ENCODE data around the gene HGS.

Gene HGS

DNA sequence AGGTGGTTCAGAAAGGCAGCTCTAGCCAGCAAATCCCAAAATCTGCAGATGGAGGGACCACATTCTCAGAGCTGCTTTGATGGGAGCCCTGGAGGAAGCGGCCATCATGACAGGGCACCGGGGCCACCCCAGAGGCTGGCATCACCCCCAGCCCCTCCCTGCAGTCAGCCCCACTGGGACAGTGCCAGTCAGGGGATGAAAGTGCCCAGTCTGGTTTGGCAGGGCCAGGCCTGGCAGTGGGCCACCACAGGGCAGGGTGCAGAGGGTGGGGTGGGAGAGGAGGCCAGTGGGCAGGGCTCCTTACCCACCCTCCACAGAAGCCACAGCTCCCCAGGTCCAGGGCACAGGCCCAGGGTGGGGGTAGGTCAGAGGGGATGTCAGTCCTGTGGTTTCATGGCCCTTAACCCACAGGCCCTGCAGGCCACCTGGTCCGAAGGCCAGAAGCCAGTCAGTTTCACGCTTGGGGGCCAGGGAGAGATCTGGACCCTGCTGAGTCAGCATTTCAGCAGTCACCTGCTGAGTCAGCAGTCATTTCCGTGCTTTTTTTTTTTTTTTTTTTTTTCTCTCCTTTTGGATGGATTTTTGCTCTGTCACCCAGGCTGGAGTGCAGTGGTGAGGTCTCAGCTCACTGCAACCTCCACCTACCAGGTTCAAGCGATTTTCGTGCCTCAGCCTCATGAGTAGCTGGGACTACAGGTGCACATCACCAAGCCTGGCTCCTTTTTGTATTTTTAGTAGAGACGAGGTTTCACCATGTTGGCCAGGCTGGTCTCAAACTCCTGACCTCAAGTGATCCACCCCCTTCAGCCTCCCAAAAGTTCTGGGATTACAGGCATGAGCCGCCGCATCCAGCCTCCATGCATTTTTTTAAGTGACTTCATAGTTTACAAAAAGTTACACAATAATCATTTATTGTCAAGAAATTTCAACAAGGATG is 38.6 kb downstream of the HGS start:
- H3K4me1 ChIP-seq (ENCODE audit: control insufficient read depth, low read length) = no peaks in the 10 kb centered on the region
- H3K36me3 ChIP-seq (ENCODE audit: control insufficient read depth, low read length) = peaks cover 13% of the 10 kb centered on the region; the same call in 1 of the 2 replicates
- H3F3A ChIP-seq (ENCODE audit: control insufficient read depth, insufficient read depth) = no peaks in the 10 kb centered on the region
- no peak overlapping the region for H3K4me2 ChIP-seq (ENCODE audit: low read length)
- H3K4me3 ChIP-seq (ENCODE audit: low read length) = no peak overlapping the region
- H3K27ac ChIP-seq (ENCODE audit: low read depth, low read length) = no peak overlapping the region
- peaks cover 7% of the 10 kb centered on the region; the same call in 1 of the 2 replicates for H3K27me3 ChIP-seq (ENCODE audit: control insufficient read depth, low read length)
- no peaks in the 10 kb centered on the region for H3K9me3 ChIP-seq (ENCODE audit: control insufficient read depth, insufficient read depth, low read length)
- H3K79me2 ChIP-seq (ENCODE audit: control insufficient read depth, low read length) = no peaks in the 10 kb centered on the region
- no peaks in the 10 kb centered on the region for H3K9me2 ChIP-seq (replicated peaks; ENCODE audit: control insufficient read depth, low read length)
- TF ChIP-seq, protein P1, sequence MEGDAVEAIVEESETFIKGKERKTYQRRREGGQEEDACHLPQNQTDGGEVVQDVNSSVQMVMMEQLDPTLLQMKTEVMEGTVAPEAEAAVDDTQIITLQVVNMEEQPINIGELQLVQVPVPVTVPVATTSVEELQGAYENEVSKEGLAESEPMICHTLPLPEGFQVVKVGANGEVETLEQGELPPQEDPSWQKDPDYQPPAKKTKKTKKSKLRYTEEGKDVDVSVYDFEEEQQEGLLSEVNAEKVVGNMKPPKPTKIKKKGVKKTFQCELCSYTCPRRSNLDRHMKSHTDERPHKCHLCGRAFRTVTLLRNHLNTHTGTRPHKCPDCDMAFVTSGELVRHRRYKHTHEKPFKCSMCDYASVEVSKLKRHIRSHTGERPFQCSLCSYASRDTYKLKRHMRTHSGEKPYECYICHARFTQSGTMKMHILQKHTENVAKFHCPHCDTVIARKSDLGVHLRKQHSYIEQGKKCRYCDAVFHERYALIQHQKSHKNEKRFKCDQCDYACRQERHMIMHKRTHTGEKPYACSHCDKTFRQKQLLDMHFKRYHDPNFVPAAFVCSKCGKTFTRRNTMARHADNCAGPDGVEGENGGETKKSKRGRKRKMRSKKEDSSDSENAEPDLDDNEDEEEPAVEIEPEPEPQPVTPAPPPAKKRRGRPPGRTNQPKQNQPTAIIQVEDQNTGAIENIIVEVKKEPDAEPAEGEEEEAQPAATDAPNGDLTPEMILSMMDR (IDR thresholded peaks at IDR 0.05; ENCODE audit: low read depth, low read length, poor library complexity, severe bottlenecking) = no peak
- no peak for TF ChIP-seq EZH2phosphoT487 (IDR thresholded peaks at IDR 0.05; ENCODE audit: borderline replicate concordance, low read length)
- H4K20me1 ChIP-seq (ENCODE audit: control insufficient read depth, insufficient read depth, low read depth, low read length) = no peaks in the 10 kb centered on the region

DNA sequence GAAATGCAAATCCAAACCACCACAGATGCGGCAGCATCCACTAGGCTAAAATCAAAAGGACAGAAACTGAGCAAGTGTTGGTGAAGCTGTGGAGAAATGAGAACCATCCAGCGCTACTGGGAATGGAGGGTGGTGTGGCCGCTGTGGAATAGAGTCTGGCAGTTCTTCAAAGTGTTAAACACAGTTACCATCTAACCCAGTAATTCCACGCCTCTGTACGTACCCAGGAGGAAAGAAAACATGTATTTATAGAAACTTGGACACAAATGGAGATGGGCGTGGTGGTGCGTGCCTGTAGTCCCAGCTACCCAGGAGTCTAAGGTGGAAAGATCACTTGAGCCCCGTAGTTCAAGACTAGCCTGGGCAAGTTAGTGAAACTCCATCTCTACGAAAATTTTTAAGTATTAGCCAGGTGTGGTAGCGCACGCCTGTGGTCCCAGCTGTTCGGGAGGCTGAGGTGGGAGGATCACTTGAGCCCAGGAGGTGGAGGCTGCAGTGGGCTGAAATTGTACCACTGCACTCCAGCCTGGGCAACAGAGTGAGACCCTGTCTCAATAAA is 39.9 kb downstream of the HGS start:
- Histone ChIP-seq H3K27me3 (ENCODE audit: control insufficient read depth, low read length) (peaks cover 7% of the 10 kb centered on the region; the same call in 1 of the 2 replicates), H3K9me3 (ENCODE audit: control insufficient read depth, insufficient read depth, low read length) (no peaks in the 10 kb centered on the region), H3K27ac (ENCODE audit: low read depth, low read length) (no peak overlapping the region), H3K9me2 (replicated peaks; ENCODE audit: control insufficient read depth, low read length) (no peaks in the 10 kb centered on the region), H4K20me1 (ENCODE audit: control insufficient read depth, insufficient read depth, low read depth, low read length) (no peaks in the 10 kb centered on the region), H3K79me2 (ENCODE audit: control insufficient read depth, low read length) (no peaks in the 10 kb centered on the region), H3K4me1 (ENCODE audit: control insufficient read depth, low read length) (no peaks in the 10 kb centered on the region), H3K4me2 (ENCODE audit: low read length) (no peak overlapping the region), H3K36me3 (ENCODE audit: control insufficient read depth, low read length) (peaks cover 10% of the 10 kb centered on the region; the same call in 1 of the 2 replicates), H3K4me3 (ENCODE audit: low read length) (no peak overlapping the region), H3F3A (ENCODE audit: control insufficient read depth, insufficient read depth) (no peaks in the 10 kb centered on the region)
- TF ChIP-seq EZH2phosphoT487 (IDR thresholded peaks at IDR 0.05; ENCODE audit: borderline replicate concordance, low read length) = no peak
- TF ChIP-seq, protein P1 (IDR thresholded peaks at IDR 0.05; ENCODE audit: low read depth, low read length, poor library complexity, severe bottlenecking) = no peak

DNA sequence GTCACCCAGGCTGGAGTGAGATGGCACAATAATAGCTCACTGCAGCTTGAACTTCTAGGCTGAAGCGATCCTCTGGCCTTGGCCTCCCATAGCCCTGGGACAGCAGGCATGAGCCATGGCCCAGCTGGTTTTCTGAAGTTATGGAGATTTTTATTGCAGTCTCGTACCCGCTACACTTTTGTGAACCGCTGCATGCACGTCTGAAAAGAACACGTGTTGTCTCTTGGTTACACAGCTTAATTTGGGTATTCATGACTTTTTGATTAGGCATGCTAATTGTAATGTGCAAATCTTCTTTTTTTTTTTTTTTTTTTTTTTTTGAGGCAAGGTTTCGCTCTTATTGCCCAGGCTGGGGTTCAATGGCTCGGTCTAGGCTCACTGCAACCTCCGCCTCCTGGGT is 41.6 kb downstream of the HGS start:
- no peak overlapping the region for H3K27ac ChIP-seq (ENCODE audit: low read depth, low read length)
- TF ChIP-seq EZH2phosphoT487 (IDR thresholded peaks at IDR 0.05; ENCODE audit: borderline replicate concordance, low read length) = no peak
- TF ChIP-seq, protein P1 (IDR thresholded peaks at IDR 0.05; ENCODE audit: low read depth, low read length, poor library complexity, severe bottlenecking) = no peak
- no peak overlapping the region for H3K4me2 ChIP-seq (ENCODE audit: low read length)
- H3K4me3 ChIP-seq (ENCODE audit: low read length) = no peak overlapping the region
- H4K20me1 ChIP-seq (ENCODE audit: control insufficient read depth, insufficient read depth, low read depth, low read length) = no peaks in the 10 kb centered on the region
- H3F3A ChIP-seq (ENCODE audit: control insufficient read depth, insufficient read depth) = no peaks in the 10 kb centered on the region
- peaks cover 7% of the 10 kb centered on the region; the same call in 1 of the 2 replicates for H3K27me3 ChIP-seq (ENCODE audit: control insufficient read depth, low read length)
- H3K9me2 ChIP-seq (replicated peaks; ENCODE audit: control insufficient read depth, low read length) = no peaks in the 10 kb centered on the region
- H3K79me2 ChIP-seq (ENCODE audit: control insufficient read depth, low read length) = no peaks in the 10 kb centered on the region
- 0 out of 2 replicates have a peak, but pooled peaks cover under 1% of the 10 kb centered on the region for H3K36me3 ChIP-seq (ENCODE audit: control insufficient read depth, low read length)
- no peaks in the 10 kb centered on the region for H3K9me3 ChIP-seq (ENCODE audit: control insufficient read depth, insufficient read depth, low read length)
- no peaks in the 10 kb centered on the region for H3K4me1 ChIP-seq (ENCODE audit: control insufficient read depth, low read length)

Measured in DOHH2 (cell line).